Dermis blood vessel endothelial cell (primary cell): ENCODE data around the gene GALNT12. TPM values are rescaled to one million over a fixed set of nuclear protein-coding genes. Genes with fewer than 3 reads are reported as not detected.

Experiments
- DNase-seq: peaks from one replicate; pipeline ENCODE4 v3.0.0; 2010
- total RNA-seq: library from RNA; depleted of rRNA; stranded (reverse); fragments of >200 nt; gene quantifications from 2 replicates; pipeline ENCODE4 v1.2.3, GENCODE V29; 2014

The GALNT12 gene
- total RNA-seq, 1 donor from 2014 or later, result 0.34 TPM

DNA sequence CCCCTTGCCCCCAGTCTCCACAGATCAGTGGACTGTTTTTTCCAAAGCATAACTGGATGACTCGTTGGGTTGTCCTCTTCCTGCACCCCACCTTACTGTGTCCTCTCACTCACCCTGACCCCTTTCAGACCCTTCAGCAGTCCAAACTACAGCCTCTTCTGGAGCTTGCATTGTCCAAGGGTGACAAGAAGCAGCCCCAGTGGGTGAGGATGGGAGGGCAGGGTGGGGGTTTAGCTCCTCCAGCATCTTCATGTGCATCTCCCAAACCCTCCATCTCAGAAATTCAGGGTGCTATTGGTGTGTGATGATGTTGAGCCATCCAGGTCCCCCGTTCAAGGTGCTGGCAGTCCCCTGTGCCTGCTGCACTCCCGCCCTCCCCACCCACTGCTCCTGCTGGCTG, 73.9 kb downstream of the GALNT12 start:
- DNase-seq, result no peak

- peak; percentile 27 for DNase-seq
Measured at GRCh38 chr9:98881836-98882568, 74.5 kb downstream of the GALNT12 start.

DNA sequence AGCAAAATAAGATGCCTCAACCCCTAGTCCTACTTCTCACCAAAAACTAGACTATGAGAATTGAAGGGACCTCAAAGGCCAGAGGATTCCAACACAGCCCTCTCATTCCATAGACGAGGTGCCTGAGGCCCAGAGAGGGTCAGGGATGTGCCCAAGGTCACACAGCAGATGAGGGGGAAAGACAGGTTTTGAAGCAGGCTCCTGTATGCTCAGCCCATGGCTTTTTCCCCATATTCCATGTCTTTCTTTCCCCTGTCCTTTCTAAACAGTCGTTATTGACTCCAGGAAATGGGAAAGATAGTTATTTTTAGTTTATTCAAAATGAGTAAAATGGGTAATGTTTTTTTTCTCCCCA, 75.1 kb downstream of the GALNT12 start:
- DNase-seq, result no peak

DNA sequence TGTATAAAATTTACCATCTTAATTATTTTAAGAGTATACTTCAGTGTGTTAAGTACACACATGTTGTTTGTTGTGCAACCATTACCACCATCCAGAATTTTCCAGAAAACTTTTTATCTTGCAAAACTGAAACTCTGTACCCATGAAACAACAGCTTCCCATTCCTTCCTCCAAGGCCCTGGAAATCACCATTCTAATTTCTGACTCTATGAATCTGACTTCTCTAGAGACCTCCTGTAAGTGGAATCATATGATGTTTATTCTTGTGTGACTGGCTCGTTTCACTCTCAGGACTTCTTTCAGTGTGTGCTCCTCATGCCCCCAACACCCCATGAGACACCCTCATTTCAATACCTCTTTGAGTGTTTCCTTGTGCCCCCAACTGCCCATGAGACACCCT, 75.8 kb downstream of the GALNT12 start:
- no peak for DNase-seq

DNA sequence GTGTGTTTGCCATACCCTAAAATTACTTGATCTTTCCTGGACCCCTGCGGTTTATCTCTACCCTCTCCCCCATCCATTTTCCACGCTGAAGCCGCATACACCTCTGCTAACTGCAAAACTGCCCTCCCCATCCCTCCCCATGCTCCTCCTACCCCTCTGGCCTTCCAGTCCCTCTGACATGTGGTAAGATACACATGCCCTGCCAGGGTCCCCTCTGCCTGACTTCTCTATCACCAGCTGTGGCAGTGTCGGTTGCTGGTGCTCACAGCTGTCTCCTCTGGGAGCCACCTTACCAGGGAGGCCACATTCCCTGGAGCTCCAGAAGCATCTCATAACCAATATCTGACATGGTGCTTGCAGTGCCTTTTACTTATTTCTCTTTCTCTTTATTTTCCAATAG, 77.4 kb downstream of the GALNT12 start:
- no peak for DNase-seq

DNA sequence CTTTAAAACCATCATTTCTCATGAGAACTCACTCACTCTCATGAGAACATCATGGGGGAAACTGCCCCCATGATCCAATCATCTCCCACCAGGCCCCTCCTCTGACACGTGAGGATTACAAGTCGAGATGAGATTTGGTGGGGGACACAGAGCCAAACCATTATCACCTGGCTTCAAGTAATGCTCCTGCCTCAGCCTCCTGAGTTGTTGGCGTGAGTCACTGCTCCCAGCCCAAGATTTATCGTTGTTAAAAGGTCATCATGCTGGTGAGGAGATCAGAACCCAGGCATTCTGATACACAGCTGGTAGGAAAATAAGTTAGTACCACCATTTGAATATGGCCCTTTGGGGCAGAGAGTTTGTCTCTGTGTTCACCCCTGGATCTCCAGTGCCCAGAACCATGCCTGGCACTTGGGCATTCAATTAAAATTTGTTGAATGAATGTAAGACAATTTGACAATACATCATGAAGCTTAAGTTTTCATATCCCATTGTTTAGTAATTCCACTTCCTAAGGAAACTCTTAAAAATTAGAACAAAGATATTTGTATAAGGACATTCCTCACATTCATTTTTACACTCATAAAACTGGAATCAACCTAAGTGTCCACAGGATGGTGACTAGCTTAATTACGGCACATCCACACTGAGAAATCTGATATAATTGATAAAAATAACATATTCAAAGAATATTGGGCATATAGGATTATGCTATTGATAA, 78.3 kb downstream of the GALNT12 start:
- DNase-seq, result peak; percentile 56

DNA sequence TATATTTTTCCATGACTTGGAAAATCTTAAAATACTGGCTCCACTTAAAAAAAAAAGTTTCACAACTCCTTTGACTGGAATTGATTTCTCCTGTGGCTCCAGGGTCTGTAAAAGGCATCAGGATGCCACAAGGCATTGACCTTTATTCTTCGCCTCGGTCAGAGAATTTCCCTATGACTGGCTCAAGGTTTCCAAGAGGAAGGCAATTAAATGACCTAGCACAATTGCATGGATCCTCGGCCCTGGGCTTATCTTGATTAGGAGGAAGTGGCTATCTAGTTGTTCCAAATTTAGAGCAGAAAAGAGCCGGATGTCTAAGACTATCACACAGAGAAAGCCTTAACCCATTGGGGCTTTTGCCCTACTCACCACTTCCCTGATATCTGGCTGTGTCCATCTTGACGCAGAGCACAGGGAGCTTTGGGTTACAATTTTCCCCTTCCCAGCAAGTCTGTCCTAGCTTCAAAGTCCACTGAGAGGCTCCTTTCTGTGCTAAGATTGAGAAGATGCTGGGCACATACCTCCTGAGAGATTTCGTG, 79.3 kb downstream of the GALNT12 start:
- peak; percentile 91 for DNase-seq

DNA sequence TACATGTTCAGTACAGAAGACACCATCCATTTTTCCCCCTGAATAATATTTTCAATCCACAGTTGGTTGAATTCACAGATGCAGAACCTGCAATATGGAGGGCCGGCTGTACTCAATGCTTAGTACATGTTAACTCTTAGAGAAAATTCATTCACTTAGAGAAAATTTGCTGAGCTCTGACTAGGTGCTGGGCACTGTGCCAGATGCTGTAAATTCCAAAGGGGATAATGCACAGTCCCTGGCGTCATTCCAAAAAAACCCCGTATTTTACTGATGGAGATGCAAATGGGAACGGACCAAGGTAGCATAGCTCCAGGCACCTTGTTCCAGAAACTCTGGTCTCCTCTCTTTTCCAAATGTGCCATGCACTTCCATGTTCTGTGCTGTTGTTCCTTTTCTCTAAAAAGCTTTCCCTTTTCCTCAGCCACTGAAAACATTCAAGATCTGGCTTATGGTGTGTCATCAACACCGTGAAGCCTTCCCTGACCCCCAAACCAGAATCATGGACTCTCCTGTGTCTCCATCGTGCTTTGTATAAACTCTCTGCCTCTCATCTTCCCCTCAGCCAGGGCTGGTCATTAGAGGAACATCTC, 80.5 kb downstream of the GALNT12 start:
- DNase-seq, result peak; percentile 35

DNA sequence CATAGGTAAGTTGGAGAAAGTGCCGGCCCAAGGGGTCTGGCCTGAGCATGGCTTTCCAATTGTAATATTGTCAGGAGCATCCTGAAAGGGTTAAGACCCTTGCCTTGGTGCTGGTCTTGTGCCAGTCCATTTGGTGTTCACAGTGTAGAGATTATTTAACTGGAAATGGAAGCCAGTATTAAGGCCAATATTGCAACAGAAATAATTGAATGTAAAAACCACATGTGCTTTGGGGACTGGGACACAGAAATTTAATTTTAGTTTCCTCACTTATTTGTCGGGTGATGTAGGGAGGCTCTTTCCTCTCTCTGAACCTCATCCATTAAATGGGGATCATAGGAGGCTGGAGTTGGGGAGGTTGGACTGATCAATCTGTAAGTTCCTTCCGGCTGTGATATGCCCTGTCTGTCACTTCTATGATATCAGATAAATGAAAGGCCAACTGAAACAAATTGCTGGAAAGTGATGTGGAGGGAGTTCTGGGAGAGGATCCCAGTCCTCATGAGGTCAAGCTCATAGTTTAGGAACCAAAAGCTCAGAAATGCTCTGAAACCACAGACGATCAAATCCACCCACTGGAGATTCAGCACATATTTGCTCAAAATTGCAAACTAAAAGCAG, 81.4 kb downstream of the GALNT12 start:
- DNase-seq, result no peak

DNA sequence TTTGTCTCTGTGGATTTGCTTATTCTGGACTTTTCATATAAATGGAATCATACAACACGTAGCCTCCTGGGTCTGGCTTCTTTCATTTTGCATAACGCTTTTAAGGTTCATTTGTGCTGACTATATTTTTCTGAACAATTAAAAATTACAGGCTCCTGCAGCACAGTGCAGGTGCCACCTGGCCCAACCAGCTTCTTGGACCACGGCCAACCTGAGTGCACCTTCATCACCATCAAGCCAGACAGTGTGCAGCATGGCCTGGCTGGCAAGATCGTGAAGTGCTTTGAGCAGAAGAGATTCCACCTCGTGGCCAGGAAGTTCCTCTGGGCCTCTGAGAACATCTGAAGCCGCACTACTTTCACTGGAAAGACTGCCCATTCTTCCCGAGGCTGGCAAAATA, 82.8 kb downstream of the GALNT12 start:
- DNase-seq, result no peak

- no peak for DNase-seq
Measured at GRCh38 chr9:98892288-98892687, 84.8 kb downstream of the GALNT12 start.

GRCh38 chr9:98892690-98893089, 85.2 kb downstream of the GALNT12 start:
- no peak for DNase-seq

- DNase-seq, result no peak
Measured at GRCh38 chr9:98894171-98894570, 86.7 kb downstream of the GALNT12 start.

DNA sequence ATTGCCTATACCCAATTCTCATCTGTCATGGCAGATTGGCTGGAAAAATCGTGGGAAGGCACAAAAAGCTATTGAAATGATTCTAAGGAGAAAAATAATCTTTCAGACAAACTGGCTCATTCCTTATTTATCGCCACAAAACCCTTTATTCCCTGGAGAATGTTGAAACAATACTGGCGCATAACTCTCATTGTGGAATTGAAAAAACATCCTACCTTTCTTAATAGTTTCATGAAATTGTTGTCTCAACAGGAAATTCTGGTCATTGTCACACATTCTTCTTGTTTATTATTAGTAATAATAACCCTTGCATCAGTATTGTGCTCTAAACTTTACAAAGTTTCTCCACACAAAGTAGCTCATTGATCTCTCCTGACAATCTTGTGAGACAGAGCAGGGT, 87.3 kb downstream of the GALNT12 start:
- DNase-seq, result peak; percentile 29

DNA sequence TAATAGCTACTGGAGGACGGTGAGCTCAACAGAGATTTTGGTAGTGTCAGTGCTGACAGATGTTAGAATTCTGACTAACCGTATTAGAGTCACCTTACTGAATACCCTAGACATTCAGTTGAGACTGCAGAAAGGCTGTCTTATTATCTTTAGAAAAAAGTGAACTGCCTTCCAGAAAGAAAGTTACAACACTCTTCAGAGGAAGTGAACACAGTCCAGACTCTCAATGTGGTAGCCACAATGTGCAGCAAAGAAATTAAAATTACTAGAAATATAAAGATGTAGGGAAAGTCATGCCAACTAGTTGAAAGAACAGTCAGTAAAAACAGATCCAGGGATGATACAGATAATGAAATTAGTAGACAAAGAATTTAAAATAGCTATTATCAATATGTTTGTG, 89.2 kb downstream of the GALNT12 start:
- no peak for DNase-seq

DNA sequence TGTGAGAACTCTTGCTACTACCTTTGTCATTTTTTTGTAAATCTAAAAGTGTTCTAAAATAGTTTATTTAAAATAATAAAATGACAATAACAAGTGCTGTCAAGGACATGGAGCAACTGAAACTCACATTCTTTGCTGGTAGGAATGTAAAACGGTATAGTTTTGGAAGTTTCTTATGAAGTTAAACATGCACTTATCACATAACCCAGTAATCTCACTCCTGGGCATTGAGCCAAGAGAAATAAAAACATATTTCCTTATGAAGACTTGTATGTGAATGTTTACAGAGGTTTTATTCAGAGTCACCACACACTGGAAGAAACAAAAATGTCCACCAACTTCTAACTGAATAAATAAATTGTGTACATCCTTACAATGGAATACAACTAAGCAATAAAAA, 90.3 kb downstream of the GALNT12 start:
- DNase-seq, result peak; percentile 62

GRCh38 chr9:98899408-98900056, 92.1 kb downstream of the GALNT12 start:
- peak; percentile 49 for DNase-seq

Other genes with a start within 250 kb of the GALNT12 start
- gene GABBR2, start 98.7 kb upstream of the GALNT12 start, total RNA-seq, result 0.68 and 1.7 TPM in 2 replicates
- 8.0 and 12.6 TPM in 2 replicates for gene ANKS6, start 11.1 kb upstream of the GALNT12 start, total RNA-seq
- gene COL15A1, start 136.2 kb downstream of the GALNT12 start, total RNA-seq, result 0.42 and 31.5 TPM in 2 replicates